22Rv1 (cell line): ENCODE measurements around the gene OVCA2.

Source experiments
- ZFX ChIP-seq: fragments of 450-650 bp; IDR thresholded peaks from 2 replicates; pipeline ENCODE4 v1.6.1; 2017; ENCODE audit warnings: antibody characterized with exemption, borderline replicate concordance
- TF ChIP-seq, protein P1 (sequence below): fragments of 450-650 bp; IDR thresholded peaks from 2 replicates; pipeline ENCODE4 v1.5.1; 2017; ENCODE audit warnings: mild to moderate bottlenecking

DNA sequence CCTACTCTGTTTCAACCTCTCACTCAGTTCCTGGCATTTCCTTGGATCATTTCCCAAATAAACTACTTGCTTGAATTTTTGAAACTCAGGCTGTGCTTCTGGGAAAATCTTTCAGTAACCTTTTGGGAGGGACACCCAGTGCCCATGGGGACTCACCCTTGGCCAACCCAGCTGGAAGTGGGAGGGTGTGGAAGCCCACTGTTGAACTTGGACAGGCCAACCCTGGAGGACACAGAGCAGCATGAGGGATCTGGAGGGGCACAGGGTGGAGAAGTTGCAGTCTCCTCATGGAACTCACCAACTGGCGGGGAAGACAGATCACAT, 27.9 kb upstream of the OVCA2 start:
- TF ChIP-seq ZFX, result no peak
- TF ChIP-seq, protein P1, sequence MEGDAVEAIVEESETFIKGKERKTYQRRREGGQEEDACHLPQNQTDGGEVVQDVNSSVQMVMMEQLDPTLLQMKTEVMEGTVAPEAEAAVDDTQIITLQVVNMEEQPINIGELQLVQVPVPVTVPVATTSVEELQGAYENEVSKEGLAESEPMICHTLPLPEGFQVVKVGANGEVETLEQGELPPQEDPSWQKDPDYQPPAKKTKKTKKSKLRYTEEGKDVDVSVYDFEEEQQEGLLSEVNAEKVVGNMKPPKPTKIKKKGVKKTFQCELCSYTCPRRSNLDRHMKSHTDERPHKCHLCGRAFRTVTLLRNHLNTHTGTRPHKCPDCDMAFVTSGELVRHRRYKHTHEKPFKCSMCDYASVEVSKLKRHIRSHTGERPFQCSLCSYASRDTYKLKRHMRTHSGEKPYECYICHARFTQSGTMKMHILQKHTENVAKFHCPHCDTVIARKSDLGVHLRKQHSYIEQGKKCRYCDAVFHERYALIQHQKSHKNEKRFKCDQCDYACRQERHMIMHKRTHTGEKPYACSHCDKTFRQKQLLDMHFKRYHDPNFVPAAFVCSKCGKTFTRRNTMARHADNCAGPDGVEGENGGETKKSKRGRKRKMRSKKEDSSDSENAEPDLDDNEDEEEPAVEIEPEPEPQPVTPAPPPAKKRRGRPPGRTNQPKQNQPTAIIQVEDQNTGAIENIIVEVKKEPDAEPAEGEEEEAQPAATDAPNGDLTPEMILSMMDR, result no peak
